H9 (cell line): Measurements from ENCODE around the gene PCDH10. TPM values are rescaled to one million over a fixed set of nuclear protein-coding genes. Genes with fewer than 3 reads are reported as not detected.

Source experiments
- DNase-seq: peaks from one replicate; pipeline ENCODE4 v3.0.0-alpha.2; 2017
- H2AFZ ChIP-seq: one replicate; pipeline ENCODE4 v1.6.1; 2013; ENCODE audit warnings: mild to moderate bottlenecking, low read length, control low read depth, moderate library complexity
- H2AK5ac ChIP-seq: 2 replicates; pipeline ENCODE4 v1.6.1; 2013; ENCODE audit warnings: low read length, control low read depth, mixed read lengths; ENCODE audit not compliant: insufficient read length
- H2BK120ac ChIP-seq: one replicate; pipeline ENCODE4 v1.6.1; 2013; ENCODE audit warnings: low read depth, mild to moderate bottlenecking, low read length, control low read depth, inconsistent platforms; ENCODE audit not compliant: poor library complexity, severe bottlenecking
- H2BK12ac ChIP-seq: 2 replicates; pipeline ENCODE4 v1.6.1; 2013; ENCODE audit warnings: low read length, control low read depth, mixed read lengths, low read depth; ENCODE audit not compliant: insufficient read length
- H2BK15ac ChIP-seq: 2 replicates; pipeline ENCODE4 v1.6.1; 2013; ENCODE audit warnings: low read depth, low read length, control low read depth
- H2BK20ac ChIP-seq: one replicate; pipeline ENCODE4 v1.6.1; 2013; ENCODE audit warnings: low read depth, mild to moderate bottlenecking, low read length, control low read depth, inconsistent platforms; ENCODE audit not compliant: poor library complexity, severe bottlenecking
- H2BK5ac ChIP-seq: 2 replicates; pipeline ENCODE4 v1.6.1; 2013; ENCODE audit warnings: low read length, control low read depth, mixed read lengths; ENCODE audit not compliant: insufficient read length
- H3K14ac ChIP-seq: 2 replicates; pipeline ENCODE4 v1.6.1; 2013; ENCODE audit warnings: low read length, control low read depth; ENCODE audit not compliant: insufficient read depth
- H3K18ac ChIP-seq: 2 replicates; pipeline ENCODE4 v1.6.1; 2013; ENCODE audit warnings: low read depth, mild to moderate bottlenecking, mixed read lengths, low read length, control low read depth; ENCODE audit not compliant: insufficient read length
- H3K23ac ChIP-seq: 2 replicates; pipeline ENCODE4 v1.6.1; 2013; ENCODE audit warnings: low read length, control low read depth, mixed read lengths, low read depth; ENCODE audit not compliant: insufficient read length
- H3K23me2 ChIP-seq: 2 replicates; pipeline ENCODE4 v1.6.1; 2013; ENCODE audit warnings: low read depth, mild to moderate bottlenecking, mixed read lengths, low read length, control low read depth; ENCODE audit not compliant: insufficient read length, poor library complexity, severe bottlenecking
- H3K27ac ChIP-seq: 2 replicates; pipeline ENCODE4 v1.5.1; 2013; ENCODE audit warnings: low read length, control low read depth, mixed read lengths, low read depth; ENCODE audit not compliant: insufficient read length
- H3K27me3 ChIP-seq: 2 replicates; pipeline ENCODE4 v1.6.1; 2013; ENCODE audit warnings: low read length, control low read depth, inconsistent platforms; ENCODE audit not compliant: insufficient read depth
- H3K4ac ChIP-seq: 2 replicates; pipeline ENCODE4 v1.6.1; 2013; ENCODE audit warnings: low read depth, mild to moderate bottlenecking, control low read depth, inconsistent platforms, low read length, moderate library complexity
- H3K4me1 ChIP-seq: 2 replicates; pipeline ENCODE4 v1.6.1; 2013; ENCODE audit warnings: low read length, control low read depth, inconsistent platforms; ENCODE audit not compliant: insufficient read depth
- H3K4me2 ChIP-seq: 2 replicates; pipeline ENCODE4 v1.6.1; 2013; ENCODE audit warnings: low read length, control low read depth, mixed read lengths; ENCODE audit not compliant: insufficient read length, insufficient read depth
- H3K56ac ChIP-seq: 2 replicates; pipeline ENCODE4 v1.6.1; 2013; ENCODE audit warnings: low read depth, mild to moderate bottlenecking, mixed read lengths, low read length, control low read depth; ENCODE audit not compliant: insufficient read length
- H3K79me1 ChIP-seq: 2 replicates; pipeline ENCODE4 v1.6.1; 2013; ENCODE audit warnings: low read depth, mild to moderate bottlenecking, moderate library complexity, low read length, control low read depth, inconsistent platforms; ENCODE audit not compliant: insufficient read depth, poor library complexity, severe bottlenecking
- H3K79me2 ChIP-seq: 2 replicates; pipeline ENCODE4 v1.6.1; 2013; ENCODE audit warnings: low read length, control low read depth, inconsistent platforms; ENCODE audit not compliant: insufficient read depth
- H3K9ac ChIP-seq: 2 replicates; pipeline ENCODE4 v1.6.1; 2013; ENCODE audit warnings: low read length, control low read depth, mixed read lengths; ENCODE audit not compliant: insufficient read length; ENCODE audit errors: extremely low read depth
- H3K9me3 ChIP-seq: one replicate; pipeline ENCODE4 v1.6.1; 2013; ENCODE audit warnings: low read depth, low read length, inconsistent platforms; ENCODE audit not compliant: control insufficient read depth
- H3T11ph ChIP-seq: one replicate; pipeline ENCODE4 v1.6.1; 2013; ENCODE audit warnings: mild to moderate bottlenecking, low read length, control low read depth, inconsistent platforms
- H4K20me1 ChIP-seq: one replicate; pipeline ENCODE4 v1.6.1; 2013; ENCODE audit not compliant: control insufficient read depth, insufficient read length, insufficient read depth
- H4K5ac ChIP-seq: 2 replicates; pipeline ENCODE4 v1.6.1; 2013; ENCODE audit warnings: low read depth, mild to moderate bottlenecking, mixed read lengths, low read length, control low read depth; ENCODE audit not compliant: insufficient read length
- H4K8ac ChIP-seq: replicated peaks from 2 replicates; pipeline ENCODE4 v1.6.1; 2013; ENCODE audit warnings: low read length, control low read depth, mixed read lengths, low read depth; ENCODE audit not compliant: insufficient read length
- H4K91ac ChIP-seq: 2 replicates; pipeline ENCODE4 v1.6.1; 2013; ENCODE audit warnings: low read depth, mild to moderate bottlenecking, moderate library complexity, mixed read lengths, low read length, control low read depth; ENCODE audit not compliant: insufficient read length
- H3K27ac Mint-ChIP-seq, 3 experiments: 2 replicates in 2 of 3; 3 replicates in 1 of 3; pipeline ENCODE4 v1.8.0; 2020 to 2021; ENCODE audit warnings: mixed read lengths in 3 of 3, mild to moderate bottlenecking in 1 of 3, moderate library complexity in 1 of 3
- H3K27me3 Mint-ChIP-seq: 2 replicates; pipeline ENCODE4 v1.8.0; 2021; ENCODE audit warnings: low read depth, mild to moderate bottlenecking, moderate library complexity, mixed read lengths
- H3K36me3 Mint-ChIP-seq, 3 experiments: 2 replicates in 2 of 3; 3 replicates in 1 of 3; pipeline ENCODE4 v1.8.0; 2020 to 2021; ENCODE audit warnings: low read depth in 3 of 3, mixed read lengths in 3 of 3; ENCODE audit not compliant: insufficient read depth in 1 of 3
- H3K4me1 Mint-ChIP-seq, 2 experiments: 2 replicates each; pipeline ENCODE4 v1.8.0; 2020; ENCODE audit warnings: mixed read lengths in 2 of 2
- H3K4me3 Mint-ChIP-seq, 2 experiments: 2 replicates in 1 of 2; 3 replicates in 1 of 2; pipeline ENCODE4 v1.8.0; 2020 to 2021; ENCODE audit warnings: mild to moderate bottlenecking in 2 of 2, mixed read lengths in 2 of 2, moderate library complexity in 1 of 2
- H3K9me3 Mint-ChIP-seq, 2 experiments: 2 replicates in 1 of 2; 3 replicates in 1 of 2; pipeline ENCODE4 v1.8.0; 2020; ENCODE audit warnings: mild to moderate bottlenecking in 2 of 2, mixed read lengths in 2 of 2, moderate library complexity in 1 of 2
- WGBS: extraction: QIAGEN DNeasy Blood & Tissue Kit; methylation state at CpG from one replicate; pipeline ENCODE4 v1.1.7; 2013; ENCODE audit warnings: missing lambda C conversion rate, low lambda C conversion rate, mixed read lengths; ENCODE audit not compliant: insufficient read length; ENCODE audit errors: extremely low coverage; 5-methylcytosine and 5-hydroxymethylcytosine counted together
- total RNA-seq: library from RNA; stranded (reverse); gene quantifications from 2 replicates; pipeline ENCODE4 v1.2.1, GENCODE V29; 2021
- TF ChIP-seq, protein P1 (sequence below): fragments of 200-600 bp; sonication (generic); conservative IDR thresholded peaks from 3 replicates; pipeline ENCODE4 v1.8.0; 2021; ENCODE audit warnings: antibody characterized with exemption, mild to moderate bottlenecking

PCDH10 gene
- total RNA-seq, 1 experiment from 2014 or later = 8.1 TPM

DNA sequence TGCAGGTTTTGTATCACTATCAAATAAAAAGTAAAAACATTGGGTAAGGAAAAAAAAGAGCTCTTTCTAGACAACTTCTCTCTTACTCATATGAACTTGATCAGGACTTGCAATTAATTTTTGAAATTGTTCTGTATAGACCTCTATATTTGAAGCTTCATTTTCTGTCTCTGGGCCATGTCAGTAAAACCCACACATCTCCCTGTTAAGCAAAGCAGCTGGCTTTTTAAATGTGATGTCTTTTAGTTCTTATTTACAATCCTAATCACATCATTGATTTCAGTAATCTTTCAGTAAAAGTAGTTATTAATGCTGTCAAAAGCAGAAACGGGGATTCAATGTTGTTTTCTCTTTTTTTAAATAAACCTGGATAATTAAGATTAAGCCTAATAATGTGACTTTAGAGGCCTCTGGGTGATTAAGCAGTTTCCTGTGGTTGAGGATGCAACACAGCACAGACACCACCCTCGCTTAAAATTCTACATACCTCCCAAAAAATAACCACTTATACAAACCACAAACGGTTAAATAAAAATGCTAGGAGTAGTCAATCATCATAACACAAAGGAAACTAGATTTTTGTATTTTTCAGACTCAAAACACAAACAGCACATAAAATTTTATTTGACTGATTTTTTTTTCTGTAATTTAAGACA, 5.2 kb upstream of the PCDH10 start:
- Mint-ChIP-seq H3K36me3 (no peaks in the 10 kb centered on the region), H3K9me3 (peaks cover 0 to 3% of the 10 kb centered on the region in 2 experiments; a peak in 1 of 5 replicates), H3K4me1 (peaks cover 21 to 27% of the 10 kb centered on the region in 2 experiments), H3K27me3 (peaks cover 27% of the 10 kb centered on the region), H3K27ac (no peak overlapping the region), H3K4me3 (no peak overlapping the region)
- Histone ChIP-seq H3K18ac (no peak overlapping the region), H2AK5ac (no peak overlapping the region), H3K23ac (no peak overlapping the region), H3K56ac (no peak overlapping the region), H3K4ac (no peak overlapping the region), H2BK15ac (no peak overlapping the region), H3T11ph (no peak overlapping the region), H3K79me1 (no peaks in the 10 kb centered on the region), H2BK120ac (no peak overlapping the region), H2BK20ac (no peak overlapping the region), H2BK5ac (no peak overlapping the region), H4K8ac (no peak overlapping the region), H3K27ac (no peak overlapping the region), H3K4me2 (no peak overlapping the region), H3K9me3 (no peaks in the 10 kb centered on the region), H3K14ac (no peak overlapping the region), H4K91ac (no peak overlapping the region), H4K20me1 (no peaks in the 10 kb centered on the region), H3K79me2 (no peaks in the 10 kb centered on the region), H3K23me2 (peaks cover 32% of the 10 kb centered on the region), H2AFZ (no peak overlapping the region), H3K27me3 (no peaks in the 10 kb centered on the region; the same call in 1 of the 2 replicates), H3K4me1 (no peaks in the 10 kb centered on the region), H2BK12ac (no peak overlapping the region), H4K5ac (no peak overlapping the region), H3K9ac (no peak overlapping the region)
- TF ChIP-seq, protein P1, sequence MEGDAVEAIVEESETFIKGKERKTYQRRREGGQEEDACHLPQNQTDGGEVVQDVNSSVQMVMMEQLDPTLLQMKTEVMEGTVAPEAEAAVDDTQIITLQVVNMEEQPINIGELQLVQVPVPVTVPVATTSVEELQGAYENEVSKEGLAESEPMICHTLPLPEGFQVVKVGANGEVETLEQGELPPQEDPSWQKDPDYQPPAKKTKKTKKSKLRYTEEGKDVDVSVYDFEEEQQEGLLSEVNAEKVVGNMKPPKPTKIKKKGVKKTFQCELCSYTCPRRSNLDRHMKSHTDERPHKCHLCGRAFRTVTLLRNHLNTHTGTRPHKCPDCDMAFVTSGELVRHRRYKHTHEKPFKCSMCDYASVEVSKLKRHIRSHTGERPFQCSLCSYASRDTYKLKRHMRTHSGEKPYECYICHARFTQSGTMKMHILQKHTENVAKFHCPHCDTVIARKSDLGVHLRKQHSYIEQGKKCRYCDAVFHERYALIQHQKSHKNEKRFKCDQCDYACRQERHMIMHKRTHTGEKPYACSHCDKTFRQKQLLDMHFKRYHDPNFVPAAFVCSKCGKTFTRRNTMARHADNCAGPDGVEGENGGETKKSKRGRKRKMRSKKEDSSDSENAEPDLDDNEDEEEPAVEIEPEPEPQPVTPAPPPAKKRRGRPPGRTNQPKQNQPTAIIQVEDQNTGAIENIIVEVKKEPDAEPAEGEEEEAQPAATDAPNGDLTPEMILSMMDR = no peak
- WGBS = no CpG with 5 or more reads among the region's 3 CpGs
- no peak for DNase-seq
